Neural cell (in vitro differentiated cells): Measurements from ENCODE around the gene ASCC1. TPM values are rescaled to one million over a fixed set of nuclear protein-coding genes. Genes with fewer than 3 reads are reported as not detected.

ENCODE experiments used
- H2AFZ ChIP-seq: fragments of 200-600, 300-800 bp; sonication (generic), shearing (Covaris generic); 2 replicates; pipeline ENCODE4 v1.6.0; 2014; ENCODE audit warnings: low read depth, mild to moderate bottlenecking, antibody characterized with exemption, low read length, moderate library complexity
- H3F3A ChIP-seq: fragments of 200-600 bp; shearing (Covaris generic); 2 replicates; pipeline ENCODE4 v1.6.1; 2016; ENCODE audit warnings: mild to moderate bottlenecking, moderate library complexity, mixed read lengths, antibody characterized with exemption, low read length; ENCODE audit not compliant: insufficient read depth, poor library complexity, severe bottlenecking
- H3K27ac ChIP-seq: fragments of 200-600, 300-800 bp; sonication (generic), shearing (Covaris generic); 2 replicates; pipeline ENCODE4 v1.5.1; 2014; ENCODE audit warnings: mild to moderate bottlenecking, low read length, moderate library complexity
- H3K27me3 ChIP-seq: fragments of 300-800, 200-600 bp; sonication (generic), shearing (Covaris generic); 2 replicates; pipeline ENCODE4 v1.6.0; 2014; ENCODE audit warnings: mild to moderate bottlenecking, low read depth, low read length, moderate library complexity; ENCODE audit not compliant: insufficient read depth
- H3K36me3 ChIP-seq: fragments of 300-800, 200-600 bp; sonication (generic), shearing (Covaris generic); 2 replicates; pipeline ENCODE4 v1.5.1; 2014; ENCODE audit warnings: mild to moderate bottlenecking, antibody characterized with exemption, low read length, moderate library complexity; ENCODE audit not compliant: insufficient read depth
- H3K4me2 ChIP-seq: fragments of 300-800, 200-600 bp; sonication (generic), shearing (Covaris generic); 2 replicates; pipeline ENCODE4 v1.6.0; 2014; ENCODE audit warnings: mild to moderate bottlenecking, low read length
- H3K4me3 ChIP-seq: fragments of 300-800, 200-600 bp; sonication (generic), shearing (Covaris generic); 2 replicates; pipeline ENCODE4 v1.5.1; 2014; ENCODE audit warnings: mild to moderate bottlenecking, low read length, moderate library complexity
- H3K79me2 ChIP-seq: fragments of 200-600 bp; shearing (Covaris generic); replicated peaks from 2 replicates; pipeline ENCODE4 v1.6.0; 2014; ENCODE audit warnings: mild to moderate bottlenecking, low read length, moderate library complexity; ENCODE audit not compliant: insufficient read depth
- H3K9ac ChIP-seq: fragments of 300-800, 200-600 bp; sonication (generic), shearing (Covaris generic); 2 replicates; pipeline ENCODE4 v1.6.1; 2016; ENCODE audit warnings: mild to moderate bottlenecking, low read length, mixed read lengths
- H3K9me2 ChIP-seq: fragments of 200-600 bp; shearing (Covaris generic); 2 replicates; pipeline ENCODE4 v1.6.1; 2016; ENCODE audit warnings: mild to moderate bottlenecking, low read length, mixed read lengths; ENCODE audit not compliant: insufficient read depth
- H3K9me3 ChIP-seq: fragments of 200-600, 300-800 bp; sonication (generic), shearing (Covaris generic); 2 replicates; pipeline ENCODE4 v1.6.1; 2016; ENCODE audit warnings: mild to moderate bottlenecking, mixed run types, low read length, moderate library complexity, mixed read lengths
- H4K20me1 ChIP-seq: fragments of 200-600 bp; shearing (Covaris generic); 2 replicates; pipeline ENCODE4 v1.6.1; 2016; ENCODE audit warnings: mild to moderate bottlenecking, mixed run types; ENCODE audit not compliant: insufficient read depth
- CTCF ChIP-seq: fragments of 450-650 bp; IDR thresholded peaks from 2 replicates; pipeline ENCODE4 v1.5.1; 2014; ENCODE audit warnings: antibody characterized with exemption, mild to moderate bottlenecking, moderate library complexity; ENCODE audit not compliant: poor library complexity, severe bottlenecking
- EP300 ChIP-seq: fragments of 450-650 bp; conservative IDR thresholded peaks from 2 replicates; pipeline ENCODE4 v1.6.1; 2014; ENCODE audit warnings: antibody characterized with exemption, mild to moderate bottlenecking, moderate library complexity; ENCODE audit not compliant: poor library complexity, severe bottlenecking
- EZH2 ChIP-seq: fragments of 200-600, 300-800 bp; shearing (Covaris generic), sonication (generic); IDR thresholded peaks from 2 replicates; pipeline ENCODE4 v1.6.1; 2014; ENCODE audit warnings: antibody characterized with exemption, low read length, borderline replicate concordance, mild to moderate bottlenecking; ENCODE audit not compliant: insufficient read depth, poor library complexity, severe bottlenecking
- MXI1 ChIP-seq: fragments of 450-650 bp; conservative IDR thresholded peaks from 2 replicates; pipeline ENCODE4 v1.6.1; 2014; ENCODE audit warnings: antibody characterized with exemption, mild to moderate bottlenecking; ENCODE audit not compliant: poor library complexity, severe bottlenecking
- POLR2AphosphoS5 ChIP-seq: IDR thresholded peaks from 2 replicates; pipeline ENCODE4 v1.6.1; 2012
- RAD21 ChIP-seq: fragments of 450-650 bp; conservative IDR thresholded peaks from 2 replicates; pipeline ENCODE4 v1.6.1; 2014; ENCODE audit warnings: antibody characterized with exemption, mild to moderate bottlenecking, moderate library complexity
- REST ChIP-seq: IDR thresholded peaks from 2 replicates; pipeline ENCODE4 v1.6.1; 2012; ENCODE audit warnings: borderline replicate concordance
- SMC3 ChIP-seq: fragments of 450-650 bp; conservative IDR thresholded peaks from 2 replicates; pipeline ENCODE4 v1.6.1; 2014; ENCODE audit warnings: antibody characterized with exemption, mild to moderate bottlenecking, moderate library complexity; ENCODE audit not compliant: poor library complexity
- TAF1 ChIP-seq: IDR thresholded peaks from 2 replicates; pipeline ENCODE4 v1.6.1; 2012; ENCODE audit warnings: low read depth
- polyA plus RNA-seq: library from polyadenylated mRNA; depleted of rRNA; stranded (reverse); fragments of >200 nt; gene quantifications from 2 replicates; pipeline ENCODE4 v1.2.3, GENCODE V29; 2014

The ASCC1 gene
- polyA plus RNA-seq, 1 donor from 2014 or later, result 39.6 TPM

GRCh38 chr10:72074574-72075375 is 141.3 kb downstream of the ASCC1 start:
- Histone ChIP-seq H3K9me2 (no peaks in the 10 kb centered on the region), H3K27ac (no peak overlapping the region), H3K27me3 (no peaks in the 10 kb centered on the region), H3K79me2 (no peaks in the 10 kb centered on the region), H3K4me3 (no peak overlapping the region), H3K9me3 (no peaks in the 10 kb centered on the region), H3K4me2 (no peak overlapping the region), H2AFZ (no peak overlapping the region), H3F3A (no peaks in the 10 kb centered on the region), H3K36me3 (no peaks in the 10 kb centered on the region), H3K9ac (no peak overlapping the region), H4K20me1 (no peaks in the 10 kb centered on the region)
- TF ChIP-seq REST, result no peak
- no peak for TF ChIP-seq POLR2AphosphoS5
- TF ChIP-seq EP300, result no peak
- TF ChIP-seq RAD21, result no peak
- no peak for TF ChIP-seq MXI1
- TF ChIP-seq CTCF, result no peak
- TF ChIP-seq TAF1, result no peak
- TF ChIP-seq SMC3, result no peak
- no peak for TF ChIP-seq EZH2

- TF ChIP-seq REST (no peak), SMC3 (no peak), RAD21 (no peak), EZH2 (no peak), POLR2AphosphoS5 (no peak), CTCF (no peak), MXI1 (no peak), TAF1 (no peak)
- no peak overlapping the region for H3K27ac ChIP-seq
- H3K9ac ChIP-seq, result no peak overlapping the region
- H3K4me2 ChIP-seq, result no peak overlapping the region
- no peaks in the 10 kb centered on the region for H3K36me3 ChIP-seq
- H4K20me1 ChIP-seq, result no peaks in the 10 kb centered on the region
- no peak overlapping the region for H3K4me3 ChIP-seq
- no peaks in the 10 kb centered on the region for H3F3A ChIP-seq
- no peak overlapping the region for H2AFZ ChIP-seq
- H3K79me2 ChIP-seq, result no peaks in the 10 kb centered on the region
- H3K27me3 ChIP-seq, result no peaks in the 10 kb centered on the region
- H3K9me2 ChIP-seq, result no peaks in the 10 kb centered on the region
- H3K9me3 ChIP-seq, result no peaks in the 10 kb centered on the region
Observed at GRCh38 chr10:72073708-72074573, 142.1 kb downstream of the ASCC1 start.
